H9 (cell line): ENCODE measurements around the gene SCGB3A2. TPM values are rescaled to one million over a fixed set of nuclear protein-coding genes. Genes with fewer than 3 reads are reported as not detected.

Source experiments
- DNase-seq: peaks from one replicate; pipeline ENCODE4 v3.0.0-alpha.2; 2017
- H2AFZ ChIP-seq: one replicate; pipeline ENCODE4 v1.6.1; 2013; ENCODE audit warnings: mild to moderate bottlenecking, low read length, control low read depth, moderate library complexity
- H2AK5ac ChIP-seq: 2 replicates; pipeline ENCODE4 v1.6.1; 2013; ENCODE audit warnings: low read length, control low read depth, mixed read lengths; ENCODE audit not compliant: insufficient read length
- H2BK120ac ChIP-seq: one replicate; pipeline ENCODE4 v1.6.1; 2013; ENCODE audit warnings: low read depth, mild to moderate bottlenecking, low read length, control low read depth, inconsistent platforms; ENCODE audit not compliant: poor library complexity, severe bottlenecking
- H2BK12ac ChIP-seq: 2 replicates; pipeline ENCODE4 v1.6.1; 2013; ENCODE audit warnings: low read length, control low read depth, mixed read lengths, low read depth; ENCODE audit not compliant: insufficient read length
- H2BK15ac ChIP-seq: 2 replicates; pipeline ENCODE4 v1.6.1; 2013; ENCODE audit warnings: low read depth, low read length, control low read depth
- H2BK20ac ChIP-seq: one replicate; pipeline ENCODE4 v1.6.1; 2013; ENCODE audit warnings: low read depth, mild to moderate bottlenecking, low read length, control low read depth, inconsistent platforms; ENCODE audit not compliant: poor library complexity, severe bottlenecking
- H2BK5ac ChIP-seq: 2 replicates; pipeline ENCODE4 v1.6.1; 2013; ENCODE audit warnings: low read length, control low read depth, mixed read lengths; ENCODE audit not compliant: insufficient read length
- H3K14ac ChIP-seq: 2 replicates; pipeline ENCODE4 v1.6.1; 2013; ENCODE audit warnings: low read length, control low read depth; ENCODE audit not compliant: insufficient read depth
- H3K18ac ChIP-seq: 2 replicates; pipeline ENCODE4 v1.6.1; 2013; ENCODE audit warnings: low read depth, mild to moderate bottlenecking, mixed read lengths, low read length, control low read depth; ENCODE audit not compliant: insufficient read length
- H3K23ac ChIP-seq: 2 replicates; pipeline ENCODE4 v1.6.1; 2013; ENCODE audit warnings: low read length, control low read depth, mixed read lengths, low read depth; ENCODE audit not compliant: insufficient read length
- H3K23me2 ChIP-seq: 2 replicates; pipeline ENCODE4 v1.6.1; 2013; ENCODE audit warnings: low read depth, mild to moderate bottlenecking, mixed read lengths, low read length, control low read depth; ENCODE audit not compliant: insufficient read length, poor library complexity, severe bottlenecking
- H3K27ac ChIP-seq: 2 replicates; pipeline ENCODE4 v1.5.1; 2013; ENCODE audit warnings: low read length, control low read depth, mixed read lengths, low read depth; ENCODE audit not compliant: insufficient read length
- H3K27me3 ChIP-seq: 2 replicates; pipeline ENCODE4 v1.6.1; 2013; ENCODE audit warnings: low read length, control low read depth, inconsistent platforms; ENCODE audit not compliant: insufficient read depth
- H3K4ac ChIP-seq: 2 replicates; pipeline ENCODE4 v1.6.1; 2013; ENCODE audit warnings: low read depth, mild to moderate bottlenecking, control low read depth, inconsistent platforms, low read length, moderate library complexity
- H3K4me1 ChIP-seq: 2 replicates; pipeline ENCODE4 v1.6.1; 2013; ENCODE audit warnings: low read length, control low read depth, inconsistent platforms; ENCODE audit not compliant: insufficient read depth
- H3K4me2 ChIP-seq: 2 replicates; pipeline ENCODE4 v1.6.1; 2013; ENCODE audit warnings: low read length, control low read depth, mixed read lengths; ENCODE audit not compliant: insufficient read length, insufficient read depth
- H3K56ac ChIP-seq: 2 replicates; pipeline ENCODE4 v1.6.1; 2013; ENCODE audit warnings: low read depth, mild to moderate bottlenecking, mixed read lengths, low read length, control low read depth; ENCODE audit not compliant: insufficient read length
- H3K79me1 ChIP-seq: 2 replicates; pipeline ENCODE4 v1.6.1; 2013; ENCODE audit warnings: low read depth, mild to moderate bottlenecking, moderate library complexity, low read length, control low read depth, inconsistent platforms; ENCODE audit not compliant: insufficient read depth, poor library complexity, severe bottlenecking
- H3K79me2 ChIP-seq: 2 replicates; pipeline ENCODE4 v1.6.1; 2013; ENCODE audit warnings: low read length, control low read depth, inconsistent platforms; ENCODE audit not compliant: insufficient read depth
- H3K9ac ChIP-seq: 2 replicates; pipeline ENCODE4 v1.6.1; 2013; ENCODE audit warnings: low read length, control low read depth, mixed read lengths; ENCODE audit not compliant: insufficient read length; ENCODE audit errors: extremely low read depth
- H3K9me3 ChIP-seq: one replicate; pipeline ENCODE4 v1.6.1; 2013; ENCODE audit warnings: low read depth, low read length, inconsistent platforms; ENCODE audit not compliant: control insufficient read depth
- H3T11ph ChIP-seq: one replicate; pipeline ENCODE4 v1.6.1; 2013; ENCODE audit warnings: mild to moderate bottlenecking, low read length, control low read depth, inconsistent platforms
- H4K20me1 ChIP-seq: one replicate; pipeline ENCODE4 v1.6.1; 2013; ENCODE audit not compliant: control insufficient read depth, insufficient read length, insufficient read depth
- H4K5ac ChIP-seq: 2 replicates; pipeline ENCODE4 v1.6.1; 2013; ENCODE audit warnings: low read depth, mild to moderate bottlenecking, mixed read lengths, low read length, control low read depth; ENCODE audit not compliant: insufficient read length
- H4K8ac ChIP-seq: replicated peaks from 2 replicates; pipeline ENCODE4 v1.6.1; 2013; ENCODE audit warnings: low read length, control low read depth, mixed read lengths, low read depth; ENCODE audit not compliant: insufficient read length
- H4K91ac ChIP-seq: 2 replicates; pipeline ENCODE4 v1.6.1; 2013; ENCODE audit warnings: low read depth, mild to moderate bottlenecking, moderate library complexity, mixed read lengths, low read length, control low read depth; ENCODE audit not compliant: insufficient read length
- H3K27ac Mint-ChIP-seq, 3 experiments: 2 replicates in 2 of 3; 3 replicates in 1 of 3; pipeline ENCODE4 v1.8.0; 2020 to 2021; ENCODE audit warnings: mixed read lengths in 3 of 3, mild to moderate bottlenecking in 1 of 3, moderate library complexity in 1 of 3
- H3K27me3 Mint-ChIP-seq: 2 replicates; pipeline ENCODE4 v1.8.0; 2021; ENCODE audit warnings: low read depth, mild to moderate bottlenecking, moderate library complexity, mixed read lengths
- H3K36me3 Mint-ChIP-seq, 3 experiments: 2 replicates in 2 of 3; 3 replicates in 1 of 3; pipeline ENCODE4 v1.8.0; 2020 to 2021; ENCODE audit warnings: low read depth in 3 of 3, mixed read lengths in 3 of 3; ENCODE audit not compliant: insufficient read depth in 1 of 3
- H3K4me1 Mint-ChIP-seq, 2 experiments: 2 replicates each; pipeline ENCODE4 v1.8.0; 2020; ENCODE audit warnings: mixed read lengths in 2 of 2
- H3K4me3 Mint-ChIP-seq, 2 experiments: 2 replicates in 1 of 2; 3 replicates in 1 of 2; pipeline ENCODE4 v1.8.0; 2020 to 2021; ENCODE audit warnings: mild to moderate bottlenecking in 2 of 2, mixed read lengths in 2 of 2, moderate library complexity in 1 of 2
- H3K9me3 Mint-ChIP-seq, 2 experiments: 2 replicates in 1 of 2; 3 replicates in 1 of 2; pipeline ENCODE4 v1.8.0; 2020; ENCODE audit warnings: mild to moderate bottlenecking in 2 of 2, mixed read lengths in 2 of 2, moderate library complexity in 1 of 2
- CTCF ChIP-seq: fragments of 200-600 bp; sonication (generic); conservative IDR thresholded peaks from 3 replicates; pipeline ENCODE4 v1.8.0; 2021; ENCODE audit warnings: antibody characterized with exemption, mild to moderate bottlenecking
- WGBS: extraction: QIAGEN DNeasy Blood & Tissue Kit; methylation state at CpG from one replicate; pipeline ENCODE4 v1.1.7; 2013; ENCODE audit warnings: missing lambda C conversion rate, low lambda C conversion rate, mixed read lengths; ENCODE audit not compliant: insufficient read length; ENCODE audit errors: extremely low coverage; 5-methylcytosine and 5-hydroxymethylcytosine counted together
- total RNA-seq: library from RNA; stranded (reverse); gene quantifications from 2 replicates; pipeline ENCODE4 v1.2.1, GENCODE V29; 2021

The SCGB3A2 gene
- total RNA-seq, 1 experiment from 2014 or later, result 66.0 TPM

- H3K9me3 Mint-ChIP-seq, result no peaks in the 10 kb centered on the region; a peak in 1 of 5 replicates
- no peaks in the 10 kb centered on the region for H3K36me3 Mint-ChIP-seq
- Histone ChIP-seq H3K4me2 (no peak overlapping the region), H3K79me2 (no peaks in the 10 kb centered on the region), H3K4ac (no peak overlapping the region), H2BK120ac (no peak overlapping the region), H3K4me1 (peaks cover 2% of the 10 kb centered on the region; the same call in 1 of the 2 replicates), H4K8ac (no peak overlapping the region), H3K18ac (no peak overlapping the region), H3K9ac (no peak overlapping the region), H3T11ph (no peak overlapping the region), H2AFZ (no peak overlapping the region), H3K9me3 (no peaks in the 10 kb centered on the region), H4K91ac (no peak overlapping the region), H2BK12ac (no peak overlapping the region), H3K27ac (no peak overlapping the region), H2BK20ac (no peak overlapping the region), H2BK5ac (no peak overlapping the region), H4K5ac (no peak overlapping the region), H3K27me3 (no peaks in the 10 kb centered on the region), H3K23me2 (no peaks in the 10 kb centered on the region), H2AK5ac (no peak overlapping the region), H4K20me1 (no peaks in the 10 kb centered on the region), H3K79me1 (no peaks in the 10 kb centered on the region), H2BK15ac (no peak overlapping the region), H3K14ac (no peak overlapping the region), H3K23ac (no peak overlapping the region), H3K56ac (no peak overlapping the region)
- peaks cover 6 to 9% of the 10 kb centered on the region in 2 experiments for H3K4me1 Mint-ChIP-seq
- DNase-seq, result no peak
- no peak overlapping the region for H3K27ac Mint-ChIP-seq
- no peaks in the 10 kb centered on the region for H3K27me3 Mint-ChIP-seq
- no peak overlapping the region for H3K4me3 Mint-ChIP-seq
- WGBS, result no CpG with 5 or more reads among the region's 2 CpGs
- no peak for TF ChIP-seq CTCF
These were observed 15.3 kb downstream of the SCGB3A2 start for GRCh38 chr5:147893820-147894219.
